ENCODE data around the gene LSS.

DNA sequence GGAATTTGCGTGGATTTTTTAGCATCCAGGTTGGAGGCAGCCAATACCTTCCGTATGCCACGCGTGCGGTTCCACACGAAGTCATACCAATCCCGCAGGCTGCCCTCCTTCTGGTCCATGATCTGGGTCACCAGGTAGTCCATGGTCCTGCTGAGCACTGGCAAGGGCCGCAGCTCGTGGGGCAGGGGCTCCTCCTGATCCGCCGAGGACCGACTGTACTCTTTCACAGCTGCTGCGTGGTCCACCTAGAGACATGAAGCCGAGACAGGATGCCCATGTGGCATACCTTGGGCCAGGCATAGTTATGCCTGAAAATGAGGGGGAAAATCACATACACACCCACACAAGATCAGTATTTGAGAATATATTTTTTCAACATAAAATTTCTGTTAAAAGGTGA is 44.8 kb upstream of the LSS start:
- TF ChIP-seq EP300 (IDR thresholded peaks at IDR 0.05) (no peak), POLR2AphosphoS5 (IDR thresholded peaks at IDR 0.05) (no peak), POLR2A (IDR thresholded peaks at IDR 0.05) (no peak)
- TF ChIP-seq, protein P1, sequence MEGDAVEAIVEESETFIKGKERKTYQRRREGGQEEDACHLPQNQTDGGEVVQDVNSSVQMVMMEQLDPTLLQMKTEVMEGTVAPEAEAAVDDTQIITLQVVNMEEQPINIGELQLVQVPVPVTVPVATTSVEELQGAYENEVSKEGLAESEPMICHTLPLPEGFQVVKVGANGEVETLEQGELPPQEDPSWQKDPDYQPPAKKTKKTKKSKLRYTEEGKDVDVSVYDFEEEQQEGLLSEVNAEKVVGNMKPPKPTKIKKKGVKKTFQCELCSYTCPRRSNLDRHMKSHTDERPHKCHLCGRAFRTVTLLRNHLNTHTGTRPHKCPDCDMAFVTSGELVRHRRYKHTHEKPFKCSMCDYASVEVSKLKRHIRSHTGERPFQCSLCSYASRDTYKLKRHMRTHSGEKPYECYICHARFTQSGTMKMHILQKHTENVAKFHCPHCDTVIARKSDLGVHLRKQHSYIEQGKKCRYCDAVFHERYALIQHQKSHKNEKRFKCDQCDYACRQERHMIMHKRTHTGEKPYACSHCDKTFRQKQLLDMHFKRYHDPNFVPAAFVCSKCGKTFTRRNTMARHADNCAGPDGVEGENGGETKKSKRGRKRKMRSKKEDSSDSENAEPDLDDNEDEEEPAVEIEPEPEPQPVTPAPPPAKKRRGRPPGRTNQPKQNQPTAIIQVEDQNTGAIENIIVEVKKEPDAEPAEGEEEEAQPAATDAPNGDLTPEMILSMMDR (IDR thresholded peaks at IDR 0.05) = no peak
